Heart left ventricle (tissue), 13 donors: ENCODE measurements around the gene FBL.

Experiments
- POLR2A ChIP-seq, 2 donors: fragments of 450-650 bp; IDR thresholded peaks; one replicate each; pipeline ENCODE4 v1.6.1; 2017; ENCODE audit warnings: antibody characterized with exemption in 2 of 2, mild to moderate bottlenecking in 2 of 2, moderate library complexity in 2 of 2
- TF ChIP-seq, protein P1 (sequence below), 12 donors: fragments of 200-600 bp; sonication (generic) in 4 of 12; IDR thresholded peaks; one replicate each; pipeline versions ENCODE4 v1.5.0 to v1.8.0; 2018 to 2022; ENCODE audit warnings: antibody characterized with exemption in 12 of 12, mild to moderate bottlenecking in 5 of 12
- donor health status: ischemic (EF 13 %, LVEDD 7.1; RV severe dilation, severe dysfunction).
- donor health status: DM: no; HTN: yes; CAD: no.
- donor health status: DM: no; HTN: no; CAD: no.
- donor health status: ischemic (EF 25% LVEDD 6.9; RV normal size, moderate dysfunction).
- donor health status: ischemic (EF 25% LVEDD 5.7; RV mildly dilated, moderate dysfunction).
- donor health status: ischemic (EF 35%, LVEDD 5.7; RV mildly dilated, moderate dysfunction).
- donor health status: nonischemic (EF 11% LVEDD 7.7; RV severe dilation, severe dysfunction).
- donor health status: DM: yes; HTN: yes; CAD: no.
- donor health status: PGD.
- donor health status: ischemic (EF 29% LVEDD 5.4; RV normal size, mild dysfunction).
- donor health status: nonischemic (EF 23%, LVEDD 6.1; RV moderate dilation, normal function).

DNA sequence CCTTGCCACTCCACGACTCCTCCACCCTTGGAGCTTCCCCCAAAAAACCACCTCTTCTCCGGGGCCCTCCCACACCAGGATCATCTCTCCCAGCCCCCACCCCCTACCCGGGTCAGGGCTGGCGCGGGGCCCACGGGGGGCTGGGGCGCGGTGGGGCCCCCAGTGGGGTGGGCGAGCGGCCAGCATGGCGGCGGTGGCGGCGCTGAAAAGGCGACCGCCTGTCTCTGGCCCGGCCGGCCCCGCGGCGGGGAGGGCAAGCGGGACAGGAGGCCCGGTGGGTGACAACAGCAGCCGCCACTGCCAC, 13.1 kb downstream of the FBL start:
- TF ChIP-seq, protein P1, sequence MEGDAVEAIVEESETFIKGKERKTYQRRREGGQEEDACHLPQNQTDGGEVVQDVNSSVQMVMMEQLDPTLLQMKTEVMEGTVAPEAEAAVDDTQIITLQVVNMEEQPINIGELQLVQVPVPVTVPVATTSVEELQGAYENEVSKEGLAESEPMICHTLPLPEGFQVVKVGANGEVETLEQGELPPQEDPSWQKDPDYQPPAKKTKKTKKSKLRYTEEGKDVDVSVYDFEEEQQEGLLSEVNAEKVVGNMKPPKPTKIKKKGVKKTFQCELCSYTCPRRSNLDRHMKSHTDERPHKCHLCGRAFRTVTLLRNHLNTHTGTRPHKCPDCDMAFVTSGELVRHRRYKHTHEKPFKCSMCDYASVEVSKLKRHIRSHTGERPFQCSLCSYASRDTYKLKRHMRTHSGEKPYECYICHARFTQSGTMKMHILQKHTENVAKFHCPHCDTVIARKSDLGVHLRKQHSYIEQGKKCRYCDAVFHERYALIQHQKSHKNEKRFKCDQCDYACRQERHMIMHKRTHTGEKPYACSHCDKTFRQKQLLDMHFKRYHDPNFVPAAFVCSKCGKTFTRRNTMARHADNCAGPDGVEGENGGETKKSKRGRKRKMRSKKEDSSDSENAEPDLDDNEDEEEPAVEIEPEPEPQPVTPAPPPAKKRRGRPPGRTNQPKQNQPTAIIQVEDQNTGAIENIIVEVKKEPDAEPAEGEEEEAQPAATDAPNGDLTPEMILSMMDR (IDR thresholded peaks at IDR 0.05), result no peak
- TF ChIP-seq POLR2A (IDR thresholded peaks at IDR 0.05), result no peak
